Measurements from ENCODE around the gene ZDHHC9.
A peak's percentile ranks its signal among the peaks of the same experiment; 100 is the strongest.

- TF ChIP-seq CTCF (IDR thresholded peaks at IDR 0.05; ENCODE audit: insufficient read depth, low read depth, low read length) (peak; percentile 35), EZH2 (IDR thresholded peaks at IDR 0.05; ENCODE audit: insufficient read depth, low read length) (no peak)
Observed at GRCh38 chrX:129823115-129823514, 20.6 kb downstream of the ZDHHC9 start.

Data from astrocyte (in vitro differentiated cells and primary cell).